Endothelial cell of umbilical vein (primary cell): ENCODE measurements around the gene METTL16. TPM values are rescaled to one million over a fixed set of nuclear protein-coding genes. Genes with fewer than 3 reads are reported as not detected.

Experiments used
- BruUV-seq: library from RNA; stranded (reverse); fragments of 400-500 nt; replicated peaks from 2 replicates; lab custom pipeline; 2021; lab: Mats Ljungman, UMichigan
- CTCF ChIA-PET: fragments of 300-600, 350-600 bp; sonication (Branson Sonifier 250); formaldehyde crosslinking; loops from one replicate; lab custom pipeline; 2021; ENCODE audit warnings: antibody characterized with exemption, inconsistent platforms; lab: Charles Lee
- POLR2A ChIA-PET: fragments of 300-600, 350-600 bp; sonication (Branson Sonifier 250); formaldehyde crosslinking; loops from one replicate; lab custom pipeline; 2021; ENCODE audit warnings: antibody characterized with exemption, inconsistent platforms; lab: Charles Lee
- DNase-seq: peaks from one replicate; pipeline ENCODE4 v3.0.0-alpha.2; 2011; ENCODE audit warnings: low read depth, low spot score
- FAIRE-seq: peaks from 2 replicates; lab custom pipeline; 2011; peaks lifted over from hg19 to GRCh38; lab: Jason Lieb, UNC
- H2AFZ ChIP-seq: 2 replicates; pipeline ENCODE4 v1.6.0; 2012; ENCODE audit warnings: low read depth, low read length, control low read depth, inconsistent platforms
- H3K27ac ChIP-seq: 2 replicates; pipeline ENCODE4 v1.5.1; 2011; ENCODE audit warnings: low read depth, mild to moderate bottlenecking, control low read depth, low read length, moderate library complexity; ENCODE audit not compliant: insufficient read depth
- H3K27me3 ChIP-seq, 2 experiments: 2 replicates each; pipeline versions ENCODE4 v1.6.0 to v1.6.1; 2011; ENCODE audit warnings: low read length in 2 of 2, mixed read lengths in 1 of 2; ENCODE audit not compliant: control insufficient read depth in 2 of 2, insufficient read depth in 2 of 2
- H3K36me3 ChIP-seq, 2 experiments: 2 replicates in 1 of 2; 3 replicates in 1 of 2; pipeline ENCODE4 v1.5.1; 2011; ENCODE audit warnings: low read length in 2 of 2, mild to moderate bottlenecking in 1 of 2, moderate library complexity in 1 of 2; ENCODE audit not compliant: control insufficient read depth in 2 of 2, insufficient read depth in 2 of 2; ENCODE audit errors: extremely low read depth in 1 of 2
- H3K4me1 ChIP-seq: 3 replicates; pipeline ENCODE4 v1.5.1; 2011; ENCODE audit warnings: mild to moderate bottlenecking, low read length; ENCODE audit not compliant: control insufficient read depth, insufficient read depth; ENCODE audit errors: extremely low read depth
- H3K4me2 ChIP-seq: 2 replicates; pipeline ENCODE4 v1.6.1; 2011; ENCODE audit warnings: low read length, control low read depth, mixed read lengths; ENCODE audit not compliant: insufficient read depth
- H3K4me3 ChIP-seq, 3 experiments: fragments of 200-600 bp in 1 of 3; sonication (generic), shearing (Covaris generic) in 1 of 3; replicated peaks in 1 of 3; 2 replicates each; pipeline ENCODE4 v1.5.1; 2011 to 2016; ENCODE audit warnings: control low read depth in 3 of 3, low read length in 3 of 3, mild to moderate bottlenecking in 2 of 3, inconsistent platforms in 1 of 3, low read depth in 1 of 3, moderate library complexity in 1 of 3; ENCODE audit not compliant: insufficient read depth in 1 of 3
- H3K79me2 ChIP-seq: 2 replicates; pipeline ENCODE4 v1.6.0; 2012; ENCODE audit warnings: low read length, inconsistent platforms; ENCODE audit not compliant: control insufficient read depth, insufficient read depth
- H3K9ac ChIP-seq: replicated peaks from 2 replicates; pipeline ENCODE3; 2011; ENCODE audit warnings: low read length, control low read depth; ENCODE audit not compliant: insufficient read depth; ENCODE audit errors: extremely low read depth
- H3K9me1 ChIP-seq: replicated peaks from 3 replicates; pipeline ENCODE4 v1.6.0; 2011; ENCODE audit warnings: mild to moderate bottlenecking, low read length; ENCODE audit not compliant: control insufficient read depth, insufficient read depth; ENCODE audit errors: extremely low read depth
- H3K9me3 ChIP-seq: replicated peaks from 2 replicates; pipeline ENCODE4 v1.5.1; 2012; ENCODE audit warnings: low read length, inconsistent platforms; ENCODE audit not compliant: control insufficient read depth, insufficient read depth
- H4K20me1 ChIP-seq: replicated peaks from 2 replicates; pipeline ENCODE3; 2011; ENCODE audit warnings: mild to moderate bottlenecking, low read length; ENCODE audit not compliant: control insufficient read depth, insufficient read depth; ENCODE audit errors: extremely low read depth
- EZH2 ChIP-seq: IDR thresholded peaks from 2 replicates; pipeline ENCODE4 v1.6.1; 2012; ENCODE audit warnings: borderline replicate concordance, low read depth, mild to moderate bottlenecking, moderate library complexity, low read length, inconsistent platforms; ENCODE audit not compliant: severe bottlenecking
- FOS ChIP-seq: IDR thresholded peaks from 2 replicates; pipeline ENCODE4 v1.6.1; 2011; ENCODE audit warnings: mild to moderate bottlenecking, low read length, moderate library complexity, borderline replicate concordance; ENCODE audit not compliant: insufficient read depth
- JUN ChIP-seq: IDR thresholded peaks from 2 replicates; pipeline ENCODE4 v1.6.1; 2011; ENCODE audit warnings: borderline replicate concordance, low read depth; ENCODE audit not compliant: insufficient read length, insufficient read depth
- MYC ChIP-seq: IDR thresholded peaks from one replicate; pipeline ENCODE4 v1.6.1; 2011; ENCODE audit warnings: mild to moderate bottlenecking, low read depth, low read length
- POLR2A ChIP-seq: IDR thresholded peaks from 2 replicates; pipeline ENCODE4 v1.6.1; 2012; ENCODE audit warnings: low read depth, mild to moderate bottlenecking, control low read depth, low read length
- dilution Hi-C: fragments of 300-500 bp; cut with MboI; formaldehyde crosslinking; loops from one replicate; pipeline ENCODE4 v1.15.0; 2019; ENCODE audit warnings: low sequenced_read_pairs; ENCODE audit not compliant: extremely low pct_ligation_motif_present
- intact Hi-C: fragments of 100-400 bp; cut with micrococcal nuclease; formaldehyde crosslinking; loops from one replicate; pipeline ENCODE4 v1.10.0; 2022
- polyA plus RNA-seq, 4 experiments: library from polyadenylated mRNA; depleted of rRNA in 3 of 4; stranded (reverse) in 3 of 4; unstranded in 1 of 4; fragments of >200 nt; gene quantifications; 2 replicates each; pipeline versions ENCODE4 v1.2.1 to v1.2.3, GENCODE V29; 2011 to 2012; ENCODE audit warnings: missing spikeins in 1 of 4
- total RNA-seq: library from RNA; stranded (reverse); gene quantifications from 2 replicates; pipeline ENCODE4 v1.2.3, GENCODE V29; 2021
- TF ChIP-seq, protein P1 (sequence below): IDR thresholded peaks from 2 replicates; pipeline ENCODE4 v1.6.1; 2011; ENCODE audit not compliant: insufficient read depth, insufficient read length
- TF ChIP-seq, protein P2 (sequence below), 2 donors: IDR thresholded peaks; 1 replicate in 1 of 2; 2 replicates in 1 of 2; pipeline ENCODE4 v1.5.1; 2011; ENCODE audit warnings: low read length in 2 of 2, mild to moderate bottlenecking in 2 of 2, moderate library complexity in 2 of 2, control low read depth in 1 of 2, inconsistent platforms in 1 of 2, low read depth in 1 of 2; ENCODE audit not compliant: insufficient read depth in 1 of 2; ENCODE audit errors: extremely low read depth in 1 of 2

Gene METTL16
- total and polyA plus RNA-seq, 2 donors (not counting 3 experiments of a cell fraction or from before 2014, with no cell fraction given), result 11.0 to 24.7 TPM

DNA sequence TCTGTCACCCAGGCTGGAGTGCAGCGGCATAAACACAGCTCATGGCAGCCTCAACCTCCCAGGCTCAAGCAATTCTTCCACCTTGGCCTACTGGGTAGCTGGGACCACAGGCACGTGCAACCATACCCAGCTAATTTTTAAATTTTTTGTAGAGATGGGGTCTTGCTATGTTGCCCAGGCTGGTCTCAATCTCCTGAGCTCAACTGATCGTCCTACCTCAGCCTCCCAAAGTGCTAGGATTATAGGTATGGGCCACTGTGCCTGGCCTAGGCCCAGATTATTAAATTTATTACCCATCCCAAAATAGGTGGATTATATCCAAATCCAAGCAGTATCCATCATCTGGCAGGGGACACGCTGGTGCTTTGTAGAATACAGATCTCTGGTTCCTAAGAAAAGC, 53.8 kb downstream of the METTL16 start:
- Histone ChIP-seq H3K27ac (no peak overlapping the region), H3K27me3 (no peaks in the 10 kb centered on the region), H4K20me1 (no peaks in the 10 kb centered on the region), H3K9ac (no peak overlapping the region), H3K9me1 (no peaks in the 10 kb centered on the region), H3K4me1 (peaks cover 8% of the 10 kb centered on the region), H3K36me3 (peaks cover 0 to 1% of the 10 kb centered on the region in 2 experiments), H3K9me3 (no peaks in the 10 kb centered on the region), H3K4me2 (no peak overlapping the region), H3K4me3 (no peak overlapping the region), H3K79me2 (no peaks in the 10 kb centered on the region), H2AFZ (no peak overlapping the region)
- ChIA-PET CTCF (interaction anchor here (1.5 kb wide), 1 partner anchor 16 kb away, joined by 3 read pairs; no protein-coding TSS in a partner anchor), POLR2A (no interaction called here)
- intact Hi-C loops, result no loop called here
- no TSS peak for BruUV-seq
- dilution Hi-C loops, result no loop called here
- TF ChIP-seq, protein P1, sequence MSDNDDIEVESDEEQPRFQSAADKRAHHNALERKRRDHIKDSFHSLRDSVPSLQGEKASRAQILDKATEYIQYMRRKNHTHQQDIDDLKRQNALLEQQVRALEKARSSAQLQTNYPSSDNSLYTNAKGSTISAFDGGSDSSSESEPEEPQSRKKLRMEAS, result no peak
- TF ChIP-seq POLR2A (no peak), EZH2 (no peak), JUN (no peak), FOS (no peak), MYC (no peak)
- TF ChIP-seq, protein P2, sequence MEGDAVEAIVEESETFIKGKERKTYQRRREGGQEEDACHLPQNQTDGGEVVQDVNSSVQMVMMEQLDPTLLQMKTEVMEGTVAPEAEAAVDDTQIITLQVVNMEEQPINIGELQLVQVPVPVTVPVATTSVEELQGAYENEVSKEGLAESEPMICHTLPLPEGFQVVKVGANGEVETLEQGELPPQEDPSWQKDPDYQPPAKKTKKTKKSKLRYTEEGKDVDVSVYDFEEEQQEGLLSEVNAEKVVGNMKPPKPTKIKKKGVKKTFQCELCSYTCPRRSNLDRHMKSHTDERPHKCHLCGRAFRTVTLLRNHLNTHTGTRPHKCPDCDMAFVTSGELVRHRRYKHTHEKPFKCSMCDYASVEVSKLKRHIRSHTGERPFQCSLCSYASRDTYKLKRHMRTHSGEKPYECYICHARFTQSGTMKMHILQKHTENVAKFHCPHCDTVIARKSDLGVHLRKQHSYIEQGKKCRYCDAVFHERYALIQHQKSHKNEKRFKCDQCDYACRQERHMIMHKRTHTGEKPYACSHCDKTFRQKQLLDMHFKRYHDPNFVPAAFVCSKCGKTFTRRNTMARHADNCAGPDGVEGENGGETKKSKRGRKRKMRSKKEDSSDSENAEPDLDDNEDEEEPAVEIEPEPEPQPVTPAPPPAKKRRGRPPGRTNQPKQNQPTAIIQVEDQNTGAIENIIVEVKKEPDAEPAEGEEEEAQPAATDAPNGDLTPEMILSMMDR (IDR thresholded peaks at IDR 0.05; ENCODE audit: extremely low read depth in 1 of 2, insufficient read depth in 1 of 2, low read depth in 1 of 2, low read length in 2 of 2), result no peak
- FAIRE-seq (no peak), DNase-seq (no peak)
